HG03064 (cell line): ENCODE results near the gene MTERF2.

Source experiments
- ATAC-seq: cut with Tn5 transposase; IDR thresholded peaks from one replicate; pipeline ENCODE4 v1.9.1; 2021; ENCODE audit warnings: low read depth; ENCODE audit not compliant: unreplicated experiment

MTERF2 gene

DNA sequence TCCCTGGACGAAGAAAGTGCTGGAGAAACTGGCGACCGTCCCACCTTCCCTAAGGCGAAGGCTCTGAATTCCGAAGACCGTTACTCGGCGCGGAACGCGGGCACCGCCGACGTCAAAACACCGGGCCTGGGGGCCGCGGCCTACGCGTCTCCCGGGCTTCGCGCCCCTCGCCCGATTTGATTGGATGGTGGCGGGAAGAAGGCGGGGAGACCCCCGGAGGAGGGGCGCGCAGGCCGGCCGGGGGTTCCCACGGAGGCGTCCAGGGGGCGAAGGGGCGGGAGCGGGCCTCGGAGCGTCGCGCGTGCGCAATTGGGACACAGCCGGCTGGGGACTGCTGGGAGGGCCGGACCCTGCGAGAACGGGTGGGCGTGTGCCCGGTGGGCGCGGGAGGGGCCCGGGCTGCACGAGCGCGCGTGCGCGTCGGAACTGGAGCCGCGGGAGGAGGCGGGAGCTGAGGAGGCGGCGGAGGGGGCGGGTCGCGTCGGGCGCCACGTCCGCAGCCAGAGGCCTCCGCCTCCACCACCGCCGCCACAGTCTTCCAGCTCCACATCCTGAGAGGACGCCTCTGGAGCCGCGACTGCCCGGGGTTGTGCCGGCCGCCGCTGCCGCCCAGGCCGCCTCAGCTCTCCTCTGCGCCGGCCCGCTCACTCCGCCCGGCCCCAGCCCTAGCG, 31.4 kb downstream of the MTERF2 start, which contains the start of gene TMEM263:
TMEM263 (plus strand) TSS at position 531 of the 671 bp plus-strand sequence. CDS start 11,210 bp downstream, outside the sequence.
- ATAC-seq: peak; percentile 75

DNA sequence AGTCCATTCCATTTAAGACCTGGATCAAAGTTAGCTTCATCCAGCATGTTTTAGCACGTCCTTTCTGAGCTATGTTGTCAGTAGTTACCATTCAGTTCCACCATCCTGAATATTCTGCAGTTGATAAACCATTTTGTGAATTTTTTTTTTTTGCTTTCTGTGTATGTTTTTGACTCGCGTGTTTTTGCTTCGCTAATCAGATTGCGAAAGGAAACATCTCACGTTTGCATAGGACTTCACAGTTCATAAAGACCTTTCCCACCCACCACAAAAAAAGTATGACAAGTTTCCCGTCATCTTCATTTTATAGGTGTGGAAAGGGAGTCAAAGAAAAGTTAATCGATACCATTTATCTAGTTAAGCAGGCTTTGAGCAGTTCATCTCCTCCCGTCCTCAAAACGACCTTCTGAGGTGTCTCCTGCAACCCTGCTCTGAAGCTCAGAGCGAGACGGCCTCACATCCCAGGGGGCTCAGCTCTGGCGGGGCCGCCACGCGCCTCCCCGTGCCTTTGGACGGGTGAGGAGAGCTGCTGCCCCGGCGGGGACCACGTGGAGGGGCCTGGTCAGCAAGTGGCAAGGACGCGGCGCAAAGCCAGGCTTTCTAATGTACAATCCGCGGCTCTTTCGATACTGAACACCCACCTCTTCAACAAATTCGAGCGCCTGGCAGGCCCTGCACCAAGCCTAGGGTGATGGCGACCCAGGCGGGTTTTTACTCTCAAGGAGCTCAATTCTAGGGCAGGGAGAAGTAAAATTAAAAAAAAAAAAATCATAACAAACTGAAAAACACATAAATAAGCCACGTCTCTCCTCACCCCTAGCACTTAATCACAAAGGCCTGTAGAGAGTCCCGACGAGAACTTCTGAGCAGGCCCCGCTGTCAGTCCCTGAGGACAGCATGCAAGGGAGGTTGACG, 32.2 kb downstream of the MTERF2 start:
- peak; percentile 12 for ATAC-seq

DNA sequence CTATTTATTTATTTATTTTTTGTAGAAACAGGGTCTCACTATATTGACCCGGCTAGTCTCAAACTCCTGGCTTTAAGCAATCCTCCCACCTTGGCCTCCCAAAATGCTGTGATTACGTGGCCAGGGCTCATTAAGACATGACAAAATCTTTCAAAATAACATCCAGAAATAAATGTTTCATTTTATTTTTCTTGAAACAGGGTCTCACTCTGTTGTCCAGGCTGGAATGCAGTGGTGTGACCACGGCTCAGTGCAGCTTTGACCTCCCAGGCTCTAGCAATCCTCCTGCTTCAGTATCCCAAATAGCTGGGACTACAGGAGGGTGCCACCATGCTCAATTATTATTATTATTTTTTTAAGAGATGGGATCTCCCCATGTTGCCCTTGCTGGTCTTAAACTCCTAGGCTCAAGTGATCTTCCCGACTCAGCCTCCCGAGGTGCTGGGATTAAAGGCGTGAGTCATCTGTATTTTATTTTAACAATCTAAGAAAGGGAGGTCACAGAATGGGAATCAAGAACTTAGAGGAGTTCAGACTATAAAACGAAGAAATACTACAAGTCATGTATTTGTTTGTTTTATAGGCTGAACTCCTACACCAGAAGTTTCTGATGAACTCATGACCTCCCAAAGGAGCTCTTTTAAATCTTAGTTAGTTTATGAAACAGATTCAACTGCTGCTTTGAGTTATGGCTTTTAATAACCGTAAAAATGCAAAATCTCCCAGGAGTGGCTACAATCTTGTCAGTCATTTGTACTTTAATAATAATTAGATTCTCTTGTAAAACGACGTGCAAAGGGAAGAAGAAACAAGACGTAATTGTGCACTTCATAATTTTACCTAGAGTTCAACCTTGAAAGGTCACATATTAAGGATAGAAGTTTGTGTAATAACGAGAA, 33.3 kb downstream of the MTERF2 start:
- ATAC-seq: no peak

DNA sequence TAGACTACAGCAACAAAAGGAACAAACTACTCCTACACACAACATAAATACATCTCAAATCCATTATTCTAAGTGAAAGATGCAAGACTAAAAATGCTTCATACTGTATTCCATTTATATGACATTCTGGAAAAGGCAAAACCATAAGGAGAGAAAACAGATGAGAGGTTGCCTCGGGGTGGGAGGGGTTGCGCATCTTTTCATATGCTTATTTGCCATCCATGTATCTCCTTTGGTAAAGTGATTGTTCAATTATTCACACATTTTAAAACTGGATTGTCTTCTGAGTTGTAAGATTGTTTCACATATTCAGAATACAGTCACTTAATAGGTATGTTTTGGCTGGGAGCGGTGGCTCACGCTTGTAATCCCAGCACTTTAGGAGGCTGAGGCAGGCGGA, 36.4 kb downstream of the MTERF2 start:
- no peak for ATAC-seq

DNA sequence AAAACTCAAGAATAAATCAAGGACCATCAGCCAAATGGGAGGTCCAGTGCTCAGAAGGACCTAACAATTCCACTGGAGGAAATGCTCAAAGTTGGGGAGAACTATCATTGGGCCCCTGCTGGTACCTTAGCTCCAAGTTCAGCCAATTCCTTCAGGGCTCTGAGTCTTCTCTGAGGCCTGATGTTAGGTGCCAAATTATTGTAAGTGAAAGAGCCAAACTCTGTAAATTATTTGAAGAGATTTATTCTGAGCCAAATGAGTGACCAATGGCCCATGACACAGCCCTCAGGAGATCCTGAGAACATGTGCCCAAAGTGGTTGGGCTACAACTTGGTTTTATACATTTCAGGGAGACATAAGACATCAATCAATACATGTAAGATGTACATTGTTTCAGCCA, 39.5 kb downstream of the MTERF2 start:
- ATAC-seq: no peak

DNA sequence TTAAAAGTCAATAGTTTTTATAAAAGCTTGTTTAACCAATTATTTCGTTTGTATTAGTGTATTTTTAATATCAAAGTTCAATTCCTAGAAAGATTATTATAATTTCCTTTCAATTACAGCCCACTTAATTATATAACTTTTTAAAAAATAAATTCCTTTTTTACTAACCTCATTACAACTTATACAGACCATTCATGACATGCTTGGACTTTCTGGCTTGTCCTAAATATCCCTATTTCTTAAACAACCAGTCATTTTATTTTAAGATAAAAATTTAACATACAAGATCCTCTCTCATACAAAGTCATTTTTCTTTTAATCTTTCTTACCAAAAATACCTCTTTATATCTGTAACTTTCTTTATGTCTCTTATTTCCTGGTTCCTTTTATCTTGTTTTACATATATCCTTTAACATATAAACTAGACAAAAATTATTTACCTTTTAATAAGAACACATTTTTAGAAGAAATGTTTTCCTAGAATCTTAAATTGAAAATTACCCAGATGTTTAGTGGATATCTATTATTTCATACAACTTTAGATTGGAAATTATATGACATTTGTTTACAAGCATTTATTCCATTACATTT, 41.6 kb downstream of the MTERF2 start:
- no peak for ATAC-seq

DNA sequence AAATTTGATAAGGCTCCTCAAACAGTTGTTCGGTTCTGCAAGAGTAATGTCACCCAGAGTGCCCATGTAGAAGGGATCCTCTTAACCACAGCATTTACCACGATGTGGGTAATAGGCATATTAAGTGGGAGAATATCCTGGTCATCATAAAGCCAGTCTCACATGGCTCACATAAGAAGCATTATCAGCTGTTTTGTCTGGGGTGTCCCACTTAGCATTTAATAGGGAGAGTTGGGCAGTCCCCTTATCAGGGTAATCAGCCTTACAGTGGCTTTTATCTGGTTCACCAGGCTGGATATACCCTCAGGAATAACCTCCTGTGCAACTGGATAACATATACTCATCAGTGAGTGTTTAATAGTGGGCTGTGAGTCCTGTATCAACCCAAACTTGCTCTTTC, 44.2 kb downstream of the MTERF2 start:
- no peak for ATAC-seq

DNA sequence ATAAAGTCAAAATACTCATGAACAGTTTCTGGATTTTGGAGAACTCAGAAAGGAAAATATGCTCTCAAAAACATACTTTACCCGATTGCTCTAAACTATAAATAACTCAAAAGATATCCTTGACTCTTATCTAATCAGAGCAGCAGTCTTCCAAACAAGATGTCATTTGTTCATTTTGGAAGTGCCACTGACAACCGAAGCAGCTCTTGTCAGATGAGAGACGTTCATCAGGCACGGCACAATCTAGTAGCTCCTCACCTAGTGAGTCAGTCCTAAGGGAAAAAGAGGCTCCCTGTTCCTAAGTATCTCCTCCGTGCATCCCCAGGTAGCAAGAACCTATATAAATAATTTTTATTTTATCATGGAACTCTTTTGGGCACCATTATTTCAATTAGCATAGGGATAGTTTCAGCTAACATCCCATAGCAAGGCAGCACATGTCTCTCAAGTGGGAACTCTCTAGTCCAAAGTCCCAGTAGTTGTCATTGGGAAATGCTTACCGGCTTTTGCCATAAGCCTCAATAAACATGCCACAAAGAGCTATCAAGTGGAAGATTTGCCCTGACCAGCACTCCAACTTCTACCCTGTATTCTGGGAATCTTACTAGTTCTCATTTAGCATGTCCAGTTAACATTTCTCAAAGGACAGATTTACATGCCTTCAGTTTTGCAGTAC, 45.3 kb downstream of the MTERF2 start:
- ATAC-seq: no peak

DNA sequence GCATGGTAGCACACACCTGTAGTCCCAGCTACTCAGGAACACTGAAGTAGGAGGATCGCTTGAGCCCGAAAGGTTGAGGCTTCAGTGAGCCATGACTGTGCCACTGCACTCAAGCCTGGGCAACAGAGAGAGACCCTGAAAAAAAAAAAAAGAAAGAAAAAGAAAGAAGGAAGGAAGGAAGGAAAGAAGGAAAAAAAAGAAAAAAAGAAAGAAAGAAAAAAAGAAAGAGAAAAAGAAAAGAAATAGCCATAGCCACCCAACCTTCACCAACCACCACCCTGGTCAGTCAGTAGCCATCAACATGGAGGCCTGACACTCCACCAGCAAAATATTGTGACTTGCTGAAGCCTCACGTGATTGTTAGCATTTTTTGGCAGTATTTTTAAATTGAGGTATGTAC, 52.7 kb downstream of the MTERF2 start:
- no peak for ATAC-seq
